Umbilical cord (tissue), 2 donors: ENCODE results near the gene HMX2. TPM values are rescaled to one million over a fixed set of nuclear protein-coding genes. Genes with fewer than 3 reads are reported as not detected.

ENCODE experiments used
- DNase-seq: peaks from one replicate; pipeline ENCODE4 v3.0.0-alpha.2; 2015; ENCODE audit warnings: low spot score
- total RNA-seq: library from RNA; depleted of rRNA; stranded (reverse); fragments of >200 nt; gene quantifications from one replicate; pipeline ENCODE4 v1.2.3, GENCODE V29; 2014; ENCODE audit warnings: low replicate concordance; ENCODE audit not compliant: insufficient read depth

HMX2 gene
- total RNA-seq, 1 donor from 2014 or later = not detected

- DNase-seq = no peak
Observed at GRCh38 chr10:123191886-123192285, 44.0 kb downstream of the HMX2 start.

- no peak for DNase-seq
Observed at GRCh38 chr10:123194056-123194455, 46.1 kb downstream of the HMX2 start.

Other genes starting within 250 kb of the HMX2 start
- gene FAM24A, start 237.5 kb upstream of the HMX2 start, total RNA-seq = not detected
- 33.5 TPM for gene C10orf88, start 193.9 kb upstream of the HMX2 start, total RNA-seq
- gene PSTK, start 167.7 kb upstream of the HMX2 start, total RNA-seq = 2.9 TPM
- 5.3 TPM for gene IKZF5, start 139.3 kb upstream of the HMX2 start, total RNA-seq
- 10.6 TPM for gene ACADSB, start 139.1 kb upstream of the HMX2 start, total RNA-seq
- 2.6 TPM for gene HMX3, start 12.2 kb upstream of the HMX2 start, total RNA-seq
- gene BUB3, start 6.3 kb downstream of the HMX2 start, total RNA-seq = 25.0 TPM